Retinal pigment epithelial cell (primary cell): ENCODE results near the gene YRDC.
A peak's percentile ranks its signal among the peaks of the same experiment; 100 is the strongest.

Source experiments
- DNase-seq: peaks from one replicate; pipeline ENCODE4 v3.0.0-alpha.2; 2010; ENCODE audit warnings: low read depth
- H3K4me3 ChIP-seq: 2 replicates; pipeline ENCODE4 v1.5.1; 2011; ENCODE audit warnings: mild to moderate bottlenecking, low read length, control low read depth, moderate library complexity
- TF ChIP-seq, protein P1 (sequence below): conservative IDR thresholded peaks from 2 replicates; pipeline ENCODE4 v1.5.1; 2011; ENCODE audit warnings: low read depth, low read length, control low read depth, inconsistent platforms

Gene YRDC

DNA sequence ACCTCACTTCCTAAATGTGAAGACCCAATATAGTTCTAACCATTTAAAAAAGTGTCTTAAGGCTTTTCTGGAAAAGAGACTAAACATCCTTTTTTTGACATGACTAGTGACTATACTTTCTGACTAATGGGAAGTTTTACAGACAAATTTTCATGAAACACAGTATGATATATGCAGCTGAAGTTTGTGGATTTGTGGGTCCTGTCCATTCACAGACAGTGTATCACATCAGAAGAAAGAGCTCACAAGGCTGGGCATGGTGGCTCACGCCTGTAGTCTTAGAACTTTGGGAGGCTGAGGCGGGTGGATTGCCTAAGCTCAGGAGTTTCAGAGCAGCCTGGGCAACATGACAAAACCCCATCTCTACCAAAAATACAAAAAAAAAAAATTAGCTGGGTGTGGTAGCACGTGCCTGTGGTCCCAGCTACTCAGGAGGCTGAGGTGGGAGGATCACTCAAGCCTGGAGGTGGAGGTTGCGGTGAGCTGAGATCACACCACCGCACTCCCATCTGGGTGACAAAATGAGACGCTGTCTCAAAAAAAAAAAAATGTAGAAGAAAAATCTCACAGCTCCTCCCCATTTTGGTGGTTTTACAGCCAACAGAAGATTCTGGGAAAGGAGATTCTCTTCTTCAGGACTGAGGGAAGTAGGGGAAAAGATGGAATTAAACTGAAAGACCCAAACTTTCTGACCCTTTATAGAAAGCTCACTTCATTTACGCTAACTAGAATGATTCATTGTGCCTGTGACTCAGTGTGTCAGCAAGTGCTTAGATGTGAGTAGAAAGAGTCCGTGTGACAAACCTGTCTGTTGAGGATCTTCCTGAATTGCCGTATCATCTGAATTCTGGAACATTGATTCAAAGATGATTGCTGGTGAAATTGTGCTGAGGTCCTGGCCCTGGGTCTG lies 15.2 kb upstream of the YRDC start:
- no peak for DNase-seq
- TF ChIP-seq, protein P1, sequence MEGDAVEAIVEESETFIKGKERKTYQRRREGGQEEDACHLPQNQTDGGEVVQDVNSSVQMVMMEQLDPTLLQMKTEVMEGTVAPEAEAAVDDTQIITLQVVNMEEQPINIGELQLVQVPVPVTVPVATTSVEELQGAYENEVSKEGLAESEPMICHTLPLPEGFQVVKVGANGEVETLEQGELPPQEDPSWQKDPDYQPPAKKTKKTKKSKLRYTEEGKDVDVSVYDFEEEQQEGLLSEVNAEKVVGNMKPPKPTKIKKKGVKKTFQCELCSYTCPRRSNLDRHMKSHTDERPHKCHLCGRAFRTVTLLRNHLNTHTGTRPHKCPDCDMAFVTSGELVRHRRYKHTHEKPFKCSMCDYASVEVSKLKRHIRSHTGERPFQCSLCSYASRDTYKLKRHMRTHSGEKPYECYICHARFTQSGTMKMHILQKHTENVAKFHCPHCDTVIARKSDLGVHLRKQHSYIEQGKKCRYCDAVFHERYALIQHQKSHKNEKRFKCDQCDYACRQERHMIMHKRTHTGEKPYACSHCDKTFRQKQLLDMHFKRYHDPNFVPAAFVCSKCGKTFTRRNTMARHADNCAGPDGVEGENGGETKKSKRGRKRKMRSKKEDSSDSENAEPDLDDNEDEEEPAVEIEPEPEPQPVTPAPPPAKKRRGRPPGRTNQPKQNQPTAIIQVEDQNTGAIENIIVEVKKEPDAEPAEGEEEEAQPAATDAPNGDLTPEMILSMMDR, result no peak
- H3K4me3 ChIP-seq, result no peak overlapping the region

DNA sequence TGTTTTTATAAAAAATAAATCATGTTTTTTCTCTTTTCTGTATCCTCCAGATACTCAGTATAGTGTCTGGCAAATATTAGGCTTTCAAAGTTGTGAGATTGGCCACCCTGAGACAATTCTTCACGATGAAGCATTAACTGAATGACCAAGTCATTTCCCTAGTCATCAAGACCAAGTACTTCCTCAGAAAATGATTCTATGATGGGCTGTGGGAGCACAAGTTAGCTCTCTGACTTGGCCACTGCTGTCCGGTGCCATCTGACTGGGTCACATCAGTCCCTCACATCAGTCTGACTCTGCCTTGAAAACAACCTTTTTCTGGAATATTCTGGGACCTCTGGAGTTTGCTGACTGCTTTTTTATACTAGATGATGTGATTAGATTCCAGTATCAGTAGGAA lies 13.5 kb upstream of the YRDC start:
- DNase-seq, result no peak
- no peak overlapping the region for H3K4me3 ChIP-seq
- TF ChIP-seq, protein P1, result no peak

DNA sequence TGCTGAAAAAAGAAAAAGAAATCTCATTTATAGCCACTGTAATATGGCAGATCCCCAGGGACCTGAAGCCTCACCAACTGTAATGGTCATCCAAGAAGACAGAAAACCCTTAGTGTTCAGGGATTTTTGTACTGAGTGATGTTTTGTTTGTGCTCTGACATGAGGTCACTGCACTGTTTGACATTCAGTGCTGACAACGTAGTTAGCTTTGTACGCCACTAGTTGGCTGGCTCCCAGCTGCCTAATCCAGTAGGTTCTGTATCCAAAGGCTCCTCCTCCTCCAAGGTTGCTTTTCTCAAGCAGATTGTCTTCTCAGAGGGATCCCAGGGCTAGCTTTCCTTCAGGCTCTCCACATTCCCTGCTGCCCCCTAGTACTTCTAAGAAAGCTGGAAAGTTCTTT lies 9.5 kb upstream of the YRDC start:
- TF ChIP-seq, protein P1, result no peak
- H3K4me3 ChIP-seq, result no peak overlapping the region
- DNase-seq, result peak; percentile 14

DNA sequence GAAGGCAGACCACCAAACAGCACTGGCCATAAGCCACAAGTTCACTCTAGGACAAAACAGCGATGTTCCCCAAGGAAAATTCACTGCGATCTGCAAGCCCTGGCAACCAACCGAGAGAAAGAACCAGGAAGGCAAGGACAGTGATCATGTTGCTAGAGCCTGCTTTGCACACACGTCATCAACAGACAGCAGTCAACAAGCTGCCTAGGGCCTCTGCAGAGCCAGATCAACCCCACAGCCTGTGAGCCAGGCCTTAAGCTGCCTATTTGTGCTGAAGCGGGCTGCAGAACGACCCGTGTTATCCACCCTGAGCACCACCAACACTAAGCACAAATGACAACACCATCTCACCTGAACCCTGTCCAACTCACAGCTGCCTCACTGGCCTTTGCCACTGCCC lies 6.2 kb upstream of the YRDC start:
- DNase-seq, result no peak
- TF ChIP-seq, protein P1, result no peak
- H3K4me3 ChIP-seq, result no peak overlapping the region

DNA sequence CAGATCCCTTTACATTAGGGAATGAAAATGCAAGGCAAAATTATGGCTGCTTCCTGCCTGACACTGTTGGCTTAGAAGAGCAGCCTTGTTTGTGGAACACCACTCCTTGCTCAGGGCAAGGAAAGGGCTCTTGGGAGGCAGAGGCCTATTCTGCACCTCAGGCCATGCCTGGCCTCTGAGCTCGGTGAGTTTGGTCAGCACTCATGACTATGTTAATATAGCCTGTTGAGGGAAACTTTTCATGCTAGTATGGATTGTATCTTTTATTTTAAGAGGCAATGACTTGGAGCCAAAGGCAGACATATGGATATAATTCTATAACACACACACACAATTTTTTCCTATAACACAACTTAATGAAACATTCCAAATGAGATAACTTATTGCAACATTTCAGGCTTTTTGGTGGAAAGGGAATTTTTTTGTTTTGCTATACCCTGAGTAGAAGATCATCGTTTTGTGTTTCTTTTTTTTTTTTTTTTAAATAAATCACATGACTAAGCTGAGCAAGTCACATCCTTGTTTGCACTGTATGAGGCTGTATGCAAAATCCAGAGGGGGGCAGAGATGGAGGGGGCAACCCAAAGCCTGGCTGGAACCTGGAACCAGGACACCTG lies 5.6 kb upstream of the YRDC start:
- no peak for DNase-seq
- TF ChIP-seq, protein P1, result no peak
- no peak overlapping the region for H3K4me3 ChIP-seq

DNA sequence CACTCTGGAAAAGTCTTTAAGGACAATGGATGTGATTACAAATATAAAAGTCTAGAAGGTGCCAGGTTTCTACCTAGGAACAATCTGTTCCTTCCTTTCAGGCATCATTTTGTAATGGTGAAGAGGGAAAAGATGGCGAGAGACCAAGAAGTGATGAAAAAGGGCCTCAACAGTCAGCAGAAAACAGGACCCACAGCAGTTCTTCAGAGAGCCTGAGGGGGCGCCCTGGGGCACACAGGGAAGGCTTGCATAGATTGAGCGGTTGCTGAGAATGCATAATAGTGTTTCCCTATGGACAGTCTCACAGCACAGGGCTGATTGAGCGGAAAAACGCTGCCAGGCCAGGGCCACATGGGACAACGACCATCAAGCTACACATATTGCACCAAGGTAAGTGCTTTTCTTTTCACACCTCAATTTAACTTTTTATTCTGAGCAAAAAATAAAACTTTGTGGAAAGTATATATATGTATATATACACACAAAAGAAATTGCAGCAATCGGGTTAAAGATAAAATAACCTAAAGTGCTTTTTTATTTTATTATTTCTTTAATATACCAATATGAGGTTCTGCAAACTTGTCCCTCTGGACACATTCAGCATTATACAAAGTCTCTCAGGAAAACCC lies 3.1 kb upstream of the YRDC start:
- H3K4me3 ChIP-seq, result no peak overlapping the region
- DNase-seq, result peak; percentile 21
- TF ChIP-seq, protein P1, result peak; percentile 98
